ENCODE results near the gene RPN2. TPM values are rescaled to one million over a fixed set of nuclear protein-coding genes. Genes with fewer than 3 reads are reported as not detected.
A peak's percentile ranks its signal among the peaks of the same experiment; 100 is the strongest.
"Not testable (repeated sequence)": the region's sequence is repeated elsewhere in the genome, so short reads cannot be mapped to it uniquely, and the experiment has no call there.

Gene RPN2
- 100 to 1,000 TPM; 190 to 343 (median 199) TPM for polyA plus RNA-seq (ENCODE audit: low read depth in 6 of 6)

DNA sequence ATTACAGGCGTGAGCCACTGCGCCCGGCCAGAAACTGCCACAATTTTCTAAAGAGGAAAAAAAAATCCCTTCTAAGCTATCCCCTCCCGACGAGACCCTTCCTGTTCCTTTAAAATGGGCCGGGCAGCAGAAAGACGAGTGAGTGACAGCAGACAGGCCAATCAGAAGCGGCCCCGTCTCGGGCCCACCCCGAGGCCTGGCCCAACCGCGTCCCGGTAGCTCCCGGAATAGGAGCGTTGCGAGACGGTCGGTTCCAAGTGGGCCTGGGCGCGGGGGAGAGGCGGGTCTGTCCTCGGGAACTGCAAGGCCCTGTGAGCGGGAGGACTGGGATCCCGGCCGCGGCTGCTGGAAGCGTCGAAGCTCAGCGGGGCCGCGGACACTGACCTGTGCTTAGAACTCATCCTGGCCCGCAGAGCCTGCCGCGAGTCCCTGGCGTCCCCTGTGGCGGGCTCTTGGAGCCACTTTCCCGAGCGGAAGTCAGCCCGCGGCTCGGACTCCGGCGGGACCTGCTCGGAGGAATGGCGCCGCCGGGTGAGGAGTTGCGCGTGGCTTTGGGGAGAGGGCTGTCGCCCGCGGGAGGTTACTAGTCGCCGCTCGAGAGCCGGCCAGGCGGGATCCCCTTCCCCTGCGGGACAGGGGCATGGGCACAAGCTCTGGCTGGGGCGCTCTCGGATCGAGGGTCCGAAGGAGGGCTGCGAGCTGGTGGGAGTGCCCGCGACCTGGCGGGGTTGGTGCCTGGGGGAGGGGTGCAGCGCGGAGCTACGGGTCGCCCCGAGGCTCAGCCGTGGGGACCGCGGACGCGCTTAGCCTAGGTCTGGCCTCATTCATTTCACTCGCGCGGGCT lies at the start of gene RPN2, which contains the start of gene MROH8:
TSS of gene RPN2 (plus strand) at position 492 of the 844 bp plus-strand sequence. CDS start at position 519, 27 bp downstream.
TSS of gene MROH8 (minus strand) at position 710 of the 844 bp plus-strand sequence.
- H3K4me1 Mint-ChIP-seq: peaks cover 31 to 56% (median 47%) of the 10 kb centered on the region in 3 donors
- H3K27me3 Mint-ChIP-seq: no peaks in the 10 kb centered on the region
- peak; percentile 93 for DNase-seq
- H3K27ac Mint-ChIP-seq: peak within 1 kb of the TSS; percentile 92 to 99 (median 98)
- ATAC-seq (ENCODE audit: low read depth in 2 of 2): peak; percentile 92 to 94
- H3K36me3 Mint-ChIP-seq: peaks cover 0 to under 1% of the 10 kb centered on the region in 2 donors
- H3K4me3 Mint-ChIP-seq: peak within 1 kb of the TSS; percentile 93 to 100 (median 100)
- H3K9me3 Mint-ChIP-seq: no peaks in the 10 kb centered on the region

DNA sequence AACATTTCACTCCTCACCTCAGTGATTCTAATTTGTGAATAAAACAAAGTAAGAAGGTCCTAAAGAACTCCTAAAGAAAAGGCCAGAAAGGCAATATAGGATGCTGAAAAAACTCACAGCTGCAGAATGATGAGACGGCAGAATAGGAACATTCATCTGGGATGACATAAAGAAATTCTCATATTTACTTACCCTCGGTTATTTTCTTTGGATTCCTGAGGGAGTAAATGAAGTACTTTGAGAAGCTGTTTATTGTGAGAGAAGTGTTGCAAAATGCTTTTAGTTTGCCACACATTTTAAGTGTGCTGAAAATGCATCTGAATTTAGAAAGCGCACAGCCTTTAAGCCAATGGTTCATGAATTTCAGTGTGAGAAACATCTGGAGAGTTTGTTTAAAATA lies 47.6 kb upstream of the RPN2 start:
- no peaks in the 10 kb centered on the region for H3K9me3 Mint-ChIP-seq
- H3K4me3 Mint-ChIP-seq: no peak overlapping the region
- ATAC-seq (ENCODE audit: low read depth in 2 of 2) (no peak), DNase-seq (no peak)
- H3K36me3 Mint-ChIP-seq: no peaks in the 10 kb centered on the region
- H3K4me1 Mint-ChIP-seq: no peaks in the 10 kb centered on the region
- peak overlapping the region in 2 of 6 donors; percentile 2 for H3K27ac Mint-ChIP-seq
- H3K27me3 Mint-ChIP-seq: no peaks in the 10 kb centered on the region

DNA sequence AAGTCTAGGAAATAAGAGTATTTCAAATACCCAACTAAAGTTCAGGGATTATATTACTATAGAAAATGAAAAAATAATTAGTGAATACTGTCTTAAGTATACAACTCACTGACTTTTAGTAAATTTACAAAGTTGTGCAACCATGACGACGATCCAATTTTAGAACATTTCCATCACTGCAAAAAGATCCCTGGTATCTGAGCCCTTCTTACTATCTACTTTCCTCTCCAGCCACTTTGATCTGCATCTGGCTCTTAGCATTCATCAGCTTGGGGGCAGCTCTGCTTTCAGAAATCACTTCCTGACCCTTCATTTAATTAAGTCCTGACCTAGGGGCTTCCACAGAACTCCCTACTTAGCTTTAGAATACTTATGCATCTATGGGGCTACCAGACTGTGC lies 45.2 kb upstream of the RPN2 start:
- H3K36me3 Mint-ChIP-seq: no peaks in the 10 kb centered on the region
- no peaks in the 10 kb centered on the region for H3K4me1 Mint-ChIP-seq
- H3K27ac Mint-ChIP-seq: peak overlapping the region in 1 of 6 donors; percentile 40
- DNase-seq (no peak), ATAC-seq (ENCODE audit: low read depth in 2 of 2) (no peak)
- no peaks in the 10 kb centered on the region for H3K9me3 Mint-ChIP-seq
- H3K4me3 Mint-ChIP-seq: no peak overlapping the region
- no peaks in the 10 kb centered on the region for H3K27me3 Mint-ChIP-seq

DNA sequence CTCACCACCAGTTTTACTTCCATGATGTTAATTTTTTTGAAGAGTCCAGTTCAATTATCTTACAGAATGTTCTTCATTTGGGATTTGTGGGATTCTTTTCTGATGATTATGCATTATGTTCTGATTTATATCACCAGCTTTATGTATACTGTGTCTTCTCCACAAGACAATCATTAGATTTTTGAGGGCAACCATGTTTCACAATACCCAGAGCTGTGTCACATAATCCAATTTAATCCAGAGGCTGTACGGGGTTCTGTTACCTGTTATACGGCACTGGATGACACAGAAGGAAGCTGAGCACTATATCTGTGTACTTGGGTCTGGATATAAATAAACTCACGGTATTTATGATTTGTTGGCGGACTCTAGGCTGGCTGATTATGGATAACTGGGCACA lies 41.6 kb upstream of the RPN2 start:
- Mint-ChIP-seq H3K4me3 (no peak overlapping the region), H3K4me1 (no peaks in the 10 kb centered on the region), H3K36me3 (peaks cover 0 to 4% of the 10 kb centered on the region in 2 donors), H3K9me3 (no peaks in the 10 kb centered on the region), H3K27ac (no peak overlapping the region), H3K27me3 (no peaks in the 10 kb centered on the region)
- ATAC-seq (ENCODE audit: low read depth in 2 of 2) (no peak), DNase-seq (no peak)

DNA sequence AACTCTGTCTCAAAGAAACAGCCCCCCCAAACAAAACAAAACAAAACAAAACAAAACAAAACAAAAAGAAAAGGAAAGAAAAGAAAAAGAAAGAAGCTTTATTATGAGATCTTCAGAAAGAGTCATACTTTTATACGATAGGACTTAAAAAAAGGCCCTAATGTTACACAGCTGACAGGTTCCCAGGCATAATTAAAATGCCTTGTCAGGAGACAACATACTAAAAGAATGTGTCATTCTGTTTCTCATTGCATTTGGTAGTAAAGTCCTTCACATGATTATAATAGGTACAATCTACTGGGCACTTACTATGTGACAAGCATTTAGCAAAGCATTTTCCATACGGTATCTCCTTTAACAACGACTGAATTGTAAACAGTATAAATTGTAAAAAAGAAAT lies 36.4 kb upstream of the RPN2 start:
- H3K4me3 Mint-ChIP-seq: no peak overlapping the region
- H3K27ac Mint-ChIP-seq: no peak overlapping the region

DNA sequence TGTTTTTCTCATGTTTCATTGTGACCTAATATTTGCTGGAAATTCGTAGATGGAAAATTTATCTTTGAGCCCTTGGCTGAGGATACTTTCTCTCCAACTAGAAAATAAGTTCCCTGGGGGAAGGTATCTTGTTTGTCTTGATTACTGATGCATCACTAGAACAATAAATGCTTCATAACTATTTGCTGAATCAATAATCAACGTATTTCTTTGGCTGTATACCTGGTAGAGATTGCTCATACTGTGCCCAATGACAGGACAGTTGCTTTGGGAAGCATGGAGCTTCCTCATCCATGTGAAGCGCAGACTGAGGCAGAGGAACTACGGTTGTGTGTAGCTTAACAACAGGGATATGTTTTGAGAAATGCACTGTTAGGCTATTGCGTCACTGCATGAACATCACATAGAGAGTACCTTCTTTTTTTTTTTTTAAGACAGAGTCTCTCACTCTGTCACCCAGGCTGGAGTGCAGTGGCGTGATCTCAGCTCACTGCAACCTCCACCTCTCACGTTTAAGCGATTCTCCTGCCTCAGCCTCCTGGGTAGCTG lies 34.2 kb upstream of the RPN2 start:
- Mint-ChIP-seq H3K27ac (no peak overlapping the region), H3K9me3 (no peaks in the 10 kb centered on the region), H3K36me3 (peaks cover 0 to 4% of the 10 kb centered on the region in 2 donors), H3K4me3 (no peak overlapping the region), H3K27me3 (no peaks in the 10 kb centered on the region), H3K4me1 (no peaks in the 10 kb centered on the region)
- DNase-seq (no peak), ATAC-seq (ENCODE audit: low read depth in 2 of 2) (no peak)

More for the DNA sequence above, 36.4 kb upstream of the RPN2 start:
- Mint-ChIP-seq H3K9me3 (no peaks in the 10 kb centered on the region), H3K36me3 (peaks cover 0 to 4% of the 10 kb centered on the region in 2 donors), H3K27me3 (no peaks in the 10 kb centered on the region), H3K4me1 (no peaks in the 10 kb centered on the region)
- DNase-seq (no peak), ATAC-seq (ENCODE audit: low read depth in 2 of 2) (no peak)

DNA sequence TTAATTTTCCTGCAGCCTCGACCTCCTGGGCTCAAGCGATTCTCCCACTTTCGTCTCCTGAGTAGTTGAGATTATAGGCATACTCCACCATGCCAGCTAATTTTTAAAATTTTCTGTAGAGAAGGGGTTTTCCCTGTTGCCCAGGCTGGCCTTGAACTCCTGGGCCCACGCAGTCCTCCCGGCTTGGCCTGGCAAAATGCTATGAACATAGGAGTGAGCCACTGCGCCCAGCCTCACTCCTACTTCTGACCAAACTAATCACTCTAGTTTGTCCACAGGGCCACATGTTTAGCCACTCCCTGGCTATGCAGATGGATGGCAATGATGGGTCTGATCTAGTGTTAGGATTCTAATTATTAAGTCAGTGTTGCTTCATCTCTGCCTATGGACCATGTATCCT lies 31.9 kb upstream of the RPN2 start:
- no peak for DNase-seq
- H3K36me3 Mint-ChIP-seq: no peaks in the 10 kb centered on the region
- H3K9me3 Mint-ChIP-seq: no peaks in the 10 kb centered on the region
- no peak for ATAC-seq (ENCODE audit: low read depth in 2 of 2)
- no peaks in the 10 kb centered on the region for H3K27me3 Mint-ChIP-seq
- H3K4me3 Mint-ChIP-seq: no peak overlapping the region
- H3K4me1 Mint-ChIP-seq: no peaks in the 10 kb centered on the region
- H3K27ac Mint-ChIP-seq: peak overlapping the region in 1 of 6 donors; percentile 50

DNA sequence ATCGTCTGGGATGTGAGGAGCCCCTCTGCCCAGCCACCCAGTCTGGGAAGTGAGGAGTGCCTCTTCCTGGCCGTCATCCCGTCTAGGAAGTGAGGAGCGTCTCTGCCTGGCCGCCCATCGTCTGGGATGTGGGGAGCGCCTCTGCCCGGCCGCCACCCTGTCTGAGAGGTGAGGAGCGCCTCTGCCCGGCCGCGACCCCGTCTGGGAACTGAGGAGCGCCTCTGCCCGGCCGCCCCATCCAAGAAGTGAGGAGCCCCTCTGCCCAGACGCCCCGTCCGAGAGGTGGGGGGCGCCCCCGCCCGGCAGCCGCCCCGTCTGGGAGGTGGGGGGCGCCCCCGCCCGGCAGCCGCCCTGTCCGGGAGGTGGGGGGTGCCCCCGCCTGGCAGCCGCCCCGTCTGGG lies 28.3 kb upstream of the RPN2 start:
- H3K27me3 Mint-ChIP-seq; H3K36me3 Mint-ChIP-seq; DNase-seq; H3K9me3 Mint-ChIP-seq; H3K27ac Mint-ChIP-seq; H3K4me3 Mint-ChIP-seq; ATAC-seq (ENCODE audit: low read depth in 2 of 2); H3K4me1 Mint-ChIP-seq: not testable (repeated sequence)

DNA sequence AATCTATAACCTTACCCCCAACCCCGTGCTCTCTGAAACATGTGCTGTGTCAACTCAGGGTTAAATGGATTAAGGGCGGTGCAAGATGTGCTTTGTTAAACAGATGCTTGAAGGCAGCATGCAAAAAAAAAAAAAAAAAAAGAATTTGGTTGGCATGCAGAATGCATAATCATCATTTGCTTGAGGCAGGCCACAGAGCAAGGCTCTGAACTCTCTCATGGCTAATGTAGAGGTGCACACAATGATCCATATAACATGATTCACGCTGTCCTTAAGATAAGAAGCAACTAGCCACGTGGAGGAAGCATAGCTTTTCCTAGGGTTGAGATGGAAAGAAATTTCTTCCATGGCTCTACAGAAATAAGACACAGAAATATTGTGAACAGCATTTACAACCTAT lies 27.6 kb upstream of the RPN2 start:
- ATAC-seq (ENCODE audit: low read depth in 2 of 2) (no peak), DNase-seq (no peak)
- H3K36me3 Mint-ChIP-seq: no peaks in the 10 kb centered on the region
- H3K27me3 Mint-ChIP-seq: no peaks in the 10 kb centered on the region
- no peaks in the 10 kb centered on the region for H3K4me1 Mint-ChIP-seq
- H3K9me3 Mint-ChIP-seq: no peaks in the 10 kb centered on the region
- no peak overlapping the region for H3K27ac Mint-ChIP-seq
- no peak overlapping the region for H3K4me3 Mint-ChIP-seq

DNA sequence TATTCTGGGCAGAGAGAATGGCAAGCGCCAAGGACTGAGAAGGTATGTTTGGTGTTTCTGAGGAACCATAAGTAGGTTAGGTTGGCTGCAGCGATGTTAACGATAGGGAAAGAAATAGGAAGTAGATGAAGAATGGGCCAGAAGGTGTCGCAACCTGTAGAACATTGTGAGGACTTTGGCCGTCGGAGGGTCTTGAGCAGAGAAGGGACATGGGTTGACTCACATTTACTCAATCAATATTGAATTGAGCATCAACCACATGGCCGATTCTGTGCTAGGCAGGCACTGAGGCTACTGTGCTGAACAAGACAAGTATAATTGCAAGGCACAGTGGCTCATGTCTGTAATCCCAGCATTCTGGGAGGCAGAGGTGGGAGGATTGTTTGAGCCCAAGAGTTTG lies 26.8 kb upstream of the RPN2 start:
- Mint-ChIP-seq H3K9me3 (no peaks in the 10 kb centered on the region), H3K4me3 (no peak overlapping the region), H3K4me1 (no peaks in the 10 kb centered on the region), H3K27me3 (no peaks in the 10 kb centered on the region), H3K36me3 (no peaks in the 10 kb centered on the region), H3K27ac (peak overlapping the region in 1 of 6 donors; percentile 43)
- ATAC-seq (ENCODE audit: low read depth in 2 of 2) (no peak), DNase-seq (no peak)

DNA sequence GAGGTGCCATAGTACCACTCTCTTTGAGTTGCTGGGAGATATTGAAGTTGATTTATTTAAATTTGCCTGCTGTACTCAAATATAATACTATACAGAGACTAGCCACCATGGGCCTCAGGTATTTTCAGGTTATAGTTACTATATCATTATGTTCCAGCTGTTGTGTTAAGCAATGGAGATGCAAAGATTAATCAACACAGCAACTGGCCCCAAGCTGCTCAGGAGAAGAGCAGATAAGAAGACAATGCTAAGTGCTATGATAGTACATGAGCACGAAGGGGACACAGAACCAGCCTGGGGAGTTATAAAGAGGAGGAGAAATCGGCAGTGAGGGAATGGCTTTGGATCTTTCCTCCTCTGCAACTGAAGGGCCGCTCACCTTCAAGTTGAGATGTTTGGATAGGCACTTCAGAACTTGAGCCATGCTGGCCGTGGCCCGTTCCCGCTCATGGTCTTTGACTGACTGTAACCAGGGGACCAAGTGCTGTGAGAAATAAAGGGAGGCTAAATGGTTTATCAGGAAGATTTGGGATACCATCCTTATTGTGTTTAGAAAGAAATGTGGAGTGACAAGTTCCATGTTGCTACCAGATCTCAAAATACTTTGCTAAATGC lies 24.3 kb upstream of the RPN2 start:
- H3K9me3 Mint-ChIP-seq: no peaks in the 10 kb centered on the region
- no peaks in the 10 kb centered on the region for H3K27me3 Mint-ChIP-seq
- ATAC-seq (ENCODE audit: low read depth in 2 of 2) (no peak), DNase-seq (no peak)
- H3K36me3 Mint-ChIP-seq: no peaks in the 10 kb centered on the region
- H3K27ac Mint-ChIP-seq: peak overlapping the region in 1 of 6 donors; percentile 59
- no peak overlapping the region for H3K4me3 Mint-ChIP-seq
- H3K4me1 Mint-ChIP-seq: no peaks in the 10 kb centered on the region

DNA sequence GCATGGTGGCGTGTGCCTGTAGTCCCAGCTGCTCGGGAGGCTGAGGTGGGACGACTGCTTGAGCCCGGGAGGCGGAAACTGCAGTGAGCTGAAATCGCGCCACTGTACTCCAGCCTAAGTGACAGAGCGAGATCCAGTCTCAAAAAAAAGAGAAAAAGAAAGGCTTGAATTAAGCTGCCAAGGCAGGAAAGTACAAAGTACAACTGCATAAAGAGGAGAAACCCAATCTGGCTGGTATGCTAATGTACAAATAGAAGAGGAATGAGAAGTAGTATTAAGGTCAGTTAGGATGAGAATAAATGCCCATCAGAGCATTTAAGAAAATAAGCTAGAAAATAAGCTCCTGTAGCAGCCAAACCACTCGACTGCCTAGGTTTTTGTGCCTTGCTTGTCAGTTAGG lies 23.1 kb upstream of the RPN2 start:
- DNase-seq (no peak), ATAC-seq (ENCODE audit: low read depth in 2 of 2) (no peak)
- Mint-ChIP-seq H3K27me3 (no peaks in the 10 kb centered on the region), H3K4me3 (no peak overlapping the region), H3K36me3 (no peaks in the 10 kb centered on the region), H3K27ac (no peak overlapping the region), H3K4me1 (no peaks in the 10 kb centered on the region), H3K9me3 (no peaks in the 10 kb centered on the region)

DNA sequence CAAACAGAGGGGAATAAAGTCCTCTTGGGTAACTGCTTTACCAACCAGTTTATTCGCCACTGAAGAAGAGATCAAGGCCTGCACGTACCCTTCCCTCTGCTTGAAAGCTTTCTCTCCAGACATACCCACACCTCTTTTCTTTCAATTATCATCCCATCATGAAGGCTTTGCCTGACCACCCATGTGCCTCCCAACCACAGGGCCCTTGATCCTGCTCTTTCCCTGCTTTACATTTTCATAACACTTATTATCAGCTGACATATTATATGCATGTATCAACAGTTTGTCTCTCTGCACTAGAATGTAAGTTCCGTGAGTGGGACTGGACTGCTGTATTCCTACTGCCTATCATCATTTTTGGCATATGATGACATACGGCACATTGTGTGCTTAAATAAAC lies 20.9 kb upstream of the RPN2 start:
- no peak for DNase-seq
- ATAC-seq (ENCODE audit: low read depth in 2 of 2): no peak
- Mint-ChIP-seq H3K9me3 (no peaks in the 10 kb centered on the region), H3K27me3 (no peaks in the 10 kb centered on the region), H3K4me3 (no peak overlapping the region), H3K36me3 (no peaks in the 10 kb centered on the region), H3K27ac (peak overlapping the region in 1 of 6 donors; percentile 90), H3K4me1 (no peaks in the 10 kb centered on the region)

DNA sequence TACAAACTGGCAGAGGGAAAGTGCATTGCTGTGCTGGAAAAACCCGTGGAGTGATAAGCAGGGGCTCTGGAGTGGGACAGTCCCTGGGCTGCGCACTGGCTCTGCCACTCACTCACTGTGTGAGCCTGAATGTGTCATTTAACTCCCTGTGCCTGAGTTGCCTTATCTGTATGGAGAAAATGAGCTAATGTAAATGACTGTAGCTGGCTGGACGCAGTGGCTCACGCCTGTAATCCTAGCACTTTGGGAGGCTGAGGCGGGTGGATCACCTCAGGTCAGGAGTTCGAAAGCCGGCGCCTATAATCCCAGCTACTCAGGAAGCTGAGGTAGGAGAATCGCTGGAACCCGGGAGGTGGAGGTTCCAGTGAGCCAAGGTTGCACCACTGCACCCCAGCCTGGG lies 18.4 kb upstream of the RPN2 start:
- Mint-ChIP-seq H3K4me1 (peaks cover 0 to 2% (median 0%) of the 10 kb centered on the region in 3 donors), H3K36me3 (no peaks in the 10 kb centered on the region), H3K27me3 (no peaks in the 10 kb centered on the region), H3K4me3 (no peak overlapping the region), H3K27ac (peak overlapping the region in 1 of 6 donors; percentile 49), H3K9me3 (no peaks in the 10 kb centered on the region)
- no peak for ATAC-seq (ENCODE audit: low read depth in 2 of 2)
- no peak for DNase-seq
